GM12892 (cell line): ENCODE data around the gene MTMR8.

Experiments
- DNase-seq: peaks from one replicate; pipeline ENCODE4 v3.0.0; 2011; ENCODE audit not compliant: insufficient read length
- FAIRE-seq: peaks from 2 replicates; lab custom pipeline; 2011; peaks lifted over from hg19 to GRCh38; lab: Jason Lieb, UNC
- POLR2A ChIP-seq: IDR thresholded peaks from 2 replicates; pipeline ENCODE4 v1.6.1; 2011; ENCODE audit warnings: low read depth, low read length, control low read depth
- POLR2AphosphoS5 ChIP-seq: IDR thresholded peaks from 2 replicates; pipeline ENCODE4 v1.6.1; 2011; ENCODE audit warnings: low read depth, low read length, control low read depth
- TAF1 ChIP-seq: IDR thresholded peaks from 2 replicates; pipeline ENCODE4 v1.6.1; 2011; ENCODE audit warnings: low read depth, mild to moderate bottlenecking, control low read depth, low read length, borderline replicate concordance

Gene MTMR8

DNA sequence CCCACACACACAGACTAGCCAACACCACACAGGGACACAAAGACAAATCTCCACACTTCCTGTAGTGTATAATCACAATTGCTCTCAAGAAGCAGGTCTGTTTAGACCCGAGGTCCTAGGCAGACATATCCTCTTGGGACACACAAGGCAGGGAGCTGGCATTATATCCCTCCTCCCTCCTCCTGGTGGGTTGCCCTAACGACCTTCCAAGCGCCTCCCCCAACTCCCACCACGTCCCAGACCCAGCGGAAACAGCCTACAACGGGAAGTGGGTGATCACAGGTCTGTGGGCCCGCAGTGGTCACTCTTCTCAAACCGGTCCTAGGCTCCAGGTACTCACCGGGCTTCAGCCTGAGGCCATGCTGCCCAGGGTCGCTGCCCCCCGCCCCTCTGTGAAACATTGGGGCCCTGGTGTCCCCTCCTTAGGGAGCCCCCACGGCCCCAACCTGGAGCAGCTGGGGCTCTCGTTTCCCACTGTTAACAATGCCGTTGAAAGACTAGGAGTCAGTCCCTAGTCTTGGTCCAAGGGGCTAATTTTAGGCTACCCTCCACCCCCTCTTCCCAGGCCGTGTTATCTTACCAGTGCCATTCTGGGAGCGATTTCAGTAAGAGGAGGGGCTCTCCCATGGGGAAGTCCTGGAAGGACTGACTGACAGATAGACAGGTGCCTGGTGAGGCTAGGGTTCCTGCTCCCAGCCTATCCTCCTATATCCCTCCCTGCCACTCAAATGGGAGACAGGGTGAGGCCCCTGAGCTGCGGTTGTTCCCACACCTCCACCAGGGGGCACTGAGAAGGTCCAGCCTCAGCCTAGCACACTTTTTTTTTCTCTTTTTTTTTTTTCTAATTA lies 164.9 kb downstream of the MTMR8 start, which contains the start of gene ASB12:
ASB12 (minus strand) TSS at position 485 of the 848 bp plus-strand sequence. CDS start 4,957 bp downstream, outside the sequence.
- no peak for DNase-seq
- FAIRE-seq: no peak
- TF ChIP-seq POLR2AphosphoS5 (no peak), TAF1 (no peak), POLR2A (no peak)

DNA sequence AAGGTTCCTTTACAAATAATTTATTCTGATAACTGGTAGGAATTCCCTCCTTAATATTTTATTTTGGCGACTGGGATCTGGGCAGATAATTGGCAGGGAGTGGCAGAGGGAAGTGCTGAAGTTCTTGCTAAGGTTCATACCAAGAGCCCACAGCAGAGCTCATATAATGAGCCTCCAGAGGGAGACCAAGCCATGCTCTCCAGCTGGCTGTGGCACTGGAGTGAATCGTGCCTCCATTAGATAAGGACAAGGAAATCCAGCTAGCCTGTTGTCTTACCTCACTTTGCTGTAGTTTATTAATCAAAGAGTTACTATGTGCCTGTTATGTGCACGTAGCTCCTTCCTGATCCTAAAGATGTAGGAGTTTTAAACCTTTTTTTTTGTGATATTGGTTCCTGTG lies 166.1 kb downstream of the MTMR8 start:
- DNase-seq: no peak
- TF ChIP-seq POLR2A (no peak), TAF1 (no peak), POLR2AphosphoS5 (no peak)
- FAIRE-seq: no peak
